Fibroblast of peridontal ligament (primary cell): Measurements from ENCODE around the gene CXorf58.
"Not testable (repeated sequence)": the region's sequence is repeated elsewhere in the genome, so short reads cannot be mapped to it uniquely, and the experiment has no call there.

ENCODE experiments used
- DNase-seq: peaks from one replicate; pipeline ENCODE4 v3.0.0-alpha.2; 2010; ENCODE audit errors: extremely low read depth

The CXorf58 gene

DNA sequence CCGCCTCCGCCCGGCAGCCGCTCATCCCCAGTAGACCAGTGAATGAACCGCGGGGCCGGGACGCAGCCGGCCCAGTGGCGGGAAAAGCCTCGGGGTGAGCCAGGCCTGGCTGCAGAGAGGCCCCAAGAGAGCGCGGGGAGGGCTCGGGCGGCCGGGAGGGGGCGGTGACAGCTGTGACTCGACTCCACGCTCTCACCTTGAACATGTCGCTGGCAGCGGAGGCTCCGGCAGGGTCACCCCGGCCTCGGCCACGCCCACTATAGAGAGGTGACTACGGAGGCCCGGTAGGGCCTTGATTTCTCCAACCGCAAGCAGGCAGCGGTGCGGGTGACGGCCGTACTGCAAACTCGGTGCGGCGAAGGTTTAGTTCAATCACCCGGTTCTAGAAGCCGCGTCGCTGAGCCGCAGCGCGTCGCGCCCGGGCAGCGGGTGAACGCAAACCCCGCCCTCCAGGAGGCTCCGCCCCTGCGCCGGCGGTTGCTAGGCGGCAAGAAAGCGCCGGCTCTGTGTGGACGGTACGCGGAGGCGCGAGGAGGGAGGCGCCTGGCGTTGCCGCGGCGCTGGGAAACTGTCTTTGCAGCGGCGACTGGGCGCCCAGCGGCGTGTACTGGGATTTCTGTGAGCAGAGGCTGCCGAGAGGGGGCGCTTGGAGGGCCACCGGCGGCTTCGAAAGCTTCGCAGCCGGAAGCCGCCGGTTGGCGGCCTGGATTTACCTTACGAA is at the start of gene CXorf58, which contains the start of gene APOO:
Gene CXorf58 (plus strand): TSS at position 509 of the 721 bp plus-strand sequence. CDS start 2,297 bp downstream, outside the sequence.
Gene APOO (minus strand): TSS at position 441 of the 721 bp plus-strand sequence. CDS start 236 bp downstream, at position 205.
- peak; percentile 87 for DNase-seq

DNA sequence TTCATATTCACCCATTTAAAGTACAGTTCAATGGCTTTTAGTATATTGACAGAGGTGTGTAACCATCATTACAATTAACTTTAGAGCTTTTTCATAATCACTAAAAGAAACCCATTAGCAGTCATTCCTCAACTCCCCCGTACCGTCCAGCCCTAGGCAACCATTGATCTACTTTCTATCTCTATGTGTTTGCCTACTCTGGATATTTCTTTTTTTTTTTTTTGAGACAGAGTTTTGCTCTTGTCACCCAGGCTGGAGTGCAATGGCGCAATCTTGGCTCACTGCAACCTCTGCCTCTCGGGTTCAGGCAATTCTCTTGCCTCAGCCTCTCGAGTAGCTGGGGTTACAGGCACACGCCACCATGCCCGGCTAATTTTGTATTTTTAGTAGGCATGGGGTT is 48.6 kb upstream of the CXorf58 start:
- DNase-seq: not testable (repeated sequence)

DNA sequence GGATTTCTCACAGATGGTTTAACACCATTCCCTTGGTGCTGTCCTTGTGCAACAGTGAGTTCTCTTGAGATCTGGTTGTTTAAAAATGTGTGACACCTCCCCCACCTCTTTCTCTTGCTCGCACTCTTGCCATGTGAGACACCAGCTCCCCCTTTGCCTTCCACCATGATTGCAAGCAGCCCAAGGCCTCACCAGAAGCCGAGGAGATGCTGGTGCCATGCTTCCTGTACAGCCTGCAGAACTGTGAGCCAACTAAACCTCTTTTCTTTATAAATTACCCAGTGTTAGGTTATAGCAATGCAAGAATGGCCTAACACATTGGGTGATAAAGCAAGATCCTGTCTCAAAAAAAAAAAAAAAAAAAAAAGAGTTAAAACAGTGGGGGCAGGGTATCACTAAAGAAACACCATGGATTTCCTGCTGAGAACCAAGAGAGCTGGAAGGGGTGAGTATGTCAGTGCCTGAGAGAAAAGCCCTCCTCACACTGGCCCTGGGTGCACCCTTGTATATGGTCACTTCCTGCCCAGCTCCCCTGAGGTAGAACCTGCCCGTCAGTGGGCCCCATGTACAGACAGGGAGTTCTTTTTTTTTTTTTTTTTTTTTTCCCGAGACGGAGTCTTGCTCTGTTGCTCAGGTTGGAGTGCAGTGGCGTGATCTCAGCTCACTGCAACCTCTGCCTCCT is 46.5 kb upstream of the CXorf58 start:
- no peak for DNase-seq

DNA sequence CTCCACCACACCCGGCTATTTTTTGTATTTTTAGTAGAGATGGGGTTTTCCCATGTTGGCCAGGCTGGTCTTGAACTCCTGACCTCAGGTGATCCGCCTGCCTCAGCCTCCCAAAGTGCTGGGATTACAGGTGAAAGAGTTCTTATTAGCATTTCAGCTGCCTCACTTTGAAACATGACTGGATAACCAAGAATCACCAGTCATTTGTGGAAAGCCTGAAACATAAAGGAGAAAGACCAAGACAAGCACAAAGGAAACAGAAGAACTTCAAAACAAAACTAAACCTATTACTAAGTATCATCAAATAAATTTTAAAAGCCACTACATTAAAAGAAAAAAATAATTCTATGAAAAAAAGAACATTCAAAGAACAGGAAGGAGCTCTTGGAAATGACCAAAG is 45.9 kb upstream of the CXorf58 start:
- DNase-seq: not testable (repeated sequence)

- no peak for DNase-seq
Measured at GRCh38 chrX:23864742-23865326, 43.0 kb upstream of the CXorf58 start.

DNA sequence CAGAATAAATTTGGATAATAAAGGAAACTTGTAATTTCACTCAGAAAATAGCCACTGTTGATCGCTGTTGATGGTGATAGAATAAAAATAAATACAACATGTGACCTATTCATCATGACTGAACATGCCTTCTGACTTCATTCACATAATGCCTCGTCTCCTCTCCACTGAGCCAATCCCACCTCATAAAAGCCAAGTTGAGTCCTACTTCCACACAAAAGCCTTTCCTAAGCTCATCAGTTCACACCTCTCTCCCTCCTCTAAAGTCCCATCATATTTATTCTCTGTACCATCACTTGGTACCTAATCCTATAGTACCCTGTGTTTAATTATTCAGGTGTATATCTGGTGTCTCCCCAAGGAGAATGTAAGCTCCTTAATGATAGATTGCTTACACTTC is 37.8 kb upstream of the CXorf58 start:
- DNase-seq: no peak

DNA sequence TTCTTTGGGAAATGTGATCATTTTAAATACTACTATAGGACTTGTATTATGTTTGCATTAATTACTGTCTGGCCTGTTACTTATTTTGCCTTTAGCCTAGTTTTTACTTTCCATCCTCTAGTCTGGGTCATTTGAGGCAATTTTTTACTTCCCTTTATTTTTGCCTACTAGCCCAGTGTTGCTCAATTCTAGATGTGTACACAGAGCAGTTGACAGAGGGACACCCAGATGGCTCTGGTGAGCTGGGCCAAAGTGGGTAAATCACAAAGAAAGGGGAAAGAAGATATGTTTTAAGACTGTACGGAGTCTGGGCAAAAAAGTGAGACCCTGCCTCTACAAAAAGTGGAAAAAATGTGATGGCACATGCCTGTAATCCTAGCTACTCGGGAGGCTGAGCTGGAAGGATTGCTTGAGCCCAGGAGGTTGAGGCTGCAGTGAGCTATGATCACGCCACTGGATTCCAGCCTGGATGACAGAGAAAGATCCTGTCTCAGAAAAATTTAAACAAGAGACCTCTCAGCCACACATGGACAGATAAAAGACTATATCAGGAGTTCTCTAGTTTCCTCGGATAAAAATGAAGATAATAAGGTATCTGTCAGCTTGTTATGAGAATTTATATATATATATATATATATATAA is 35.8 kb upstream of the CXorf58 start:
- DNase-seq: no peak

DNA sequence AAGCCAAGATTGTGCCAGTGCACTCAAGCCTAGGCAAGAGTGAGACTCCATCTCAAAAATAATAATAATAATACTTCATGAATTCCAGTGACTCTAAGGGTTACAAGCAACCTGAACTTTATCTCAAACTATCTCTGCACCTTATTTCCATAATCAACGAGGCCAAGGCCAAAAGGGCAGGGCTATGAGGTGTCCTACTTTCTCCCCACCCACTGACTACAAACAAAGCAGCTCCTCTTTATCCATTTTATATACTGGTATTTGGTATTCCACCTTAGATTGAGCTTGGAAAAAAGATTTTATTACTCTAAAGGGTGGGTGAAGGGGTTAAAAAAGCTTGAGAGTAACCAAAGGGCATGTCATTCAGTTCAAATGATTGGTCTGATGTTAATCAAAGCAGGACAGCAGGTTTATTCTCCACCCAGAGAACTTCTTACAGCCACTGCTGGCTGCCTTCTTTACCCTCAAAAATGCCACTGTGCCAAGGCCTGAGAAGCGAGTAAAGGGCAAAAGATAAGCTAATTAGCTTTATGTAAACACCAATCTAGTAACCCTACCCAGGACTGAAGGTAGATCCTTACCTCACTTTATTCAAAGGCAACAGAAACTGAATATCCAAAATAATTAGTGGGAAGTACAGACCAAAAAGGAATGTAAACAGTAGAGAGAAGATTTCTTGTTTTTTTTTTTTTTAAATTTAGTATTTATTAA is 28.3 kb upstream of the CXorf58 start:
- DNase-seq: no peak

DNA sequence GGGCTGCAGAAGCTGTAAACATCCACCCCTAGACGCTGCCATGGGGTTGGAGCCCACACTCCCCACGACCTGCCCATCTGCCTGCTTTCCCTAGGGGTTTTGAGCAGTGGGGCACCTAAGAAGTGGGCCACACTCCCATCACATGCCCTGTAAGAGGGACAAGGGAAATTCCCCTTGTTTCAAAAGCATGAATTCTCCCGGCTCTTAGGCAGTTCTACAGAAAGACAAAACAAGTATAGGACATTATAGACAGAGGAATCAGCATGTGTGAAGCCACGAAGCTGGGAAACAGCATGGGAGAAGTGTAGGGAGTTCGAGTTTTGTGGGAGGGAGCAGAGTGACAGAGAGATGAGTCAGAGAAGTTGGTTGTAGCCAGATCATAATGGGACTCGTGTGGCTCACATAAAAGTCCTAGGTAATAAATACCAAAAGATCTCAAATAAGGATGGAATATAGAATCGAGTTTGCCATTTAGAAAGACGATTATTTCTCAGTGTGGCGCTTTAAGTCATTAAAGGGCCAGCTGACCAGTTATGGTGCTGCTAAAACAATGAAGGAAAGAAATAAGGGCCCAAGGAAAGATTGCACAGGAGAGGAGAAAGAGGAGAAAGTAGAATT is 24.0 kb upstream of the CXorf58 start:
- peak; percentile 74 for DNase-seq

- no peak for DNase-seq
Measured at GRCh38 chrX:23884427-23885024, 23.3 kb upstream of the CXorf58 start.

GRCh38 chrX:23885803-23886202 is 22.0 kb upstream of the CXorf58 start:
- DNase-seq: no peak

DNA sequence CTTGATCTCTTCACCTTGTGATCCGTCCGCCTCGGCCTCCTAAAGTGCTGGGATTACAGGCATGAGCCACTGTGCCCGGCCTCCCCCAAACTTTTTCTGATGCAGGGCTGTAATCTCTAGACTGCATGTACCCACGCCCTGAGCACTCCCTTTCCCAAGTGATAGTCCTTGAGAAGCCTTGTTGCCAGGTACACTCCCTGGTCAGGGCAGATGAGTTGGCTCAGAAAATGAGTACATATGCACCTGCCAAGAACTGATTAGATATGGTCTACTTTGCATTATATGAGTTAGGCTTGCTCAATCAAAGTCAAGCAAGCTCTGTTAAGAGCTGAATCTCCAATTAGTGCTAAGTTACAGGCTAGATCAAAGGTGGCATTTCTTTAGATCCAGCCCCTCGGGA is 20.4 kb upstream of the CXorf58 start:
- DNase-seq: no peak

- DNase-seq: no peak
Measured at GRCh38 chrX:23887918-23888317, 19.9 kb upstream of the CXorf58 start.

DNA sequence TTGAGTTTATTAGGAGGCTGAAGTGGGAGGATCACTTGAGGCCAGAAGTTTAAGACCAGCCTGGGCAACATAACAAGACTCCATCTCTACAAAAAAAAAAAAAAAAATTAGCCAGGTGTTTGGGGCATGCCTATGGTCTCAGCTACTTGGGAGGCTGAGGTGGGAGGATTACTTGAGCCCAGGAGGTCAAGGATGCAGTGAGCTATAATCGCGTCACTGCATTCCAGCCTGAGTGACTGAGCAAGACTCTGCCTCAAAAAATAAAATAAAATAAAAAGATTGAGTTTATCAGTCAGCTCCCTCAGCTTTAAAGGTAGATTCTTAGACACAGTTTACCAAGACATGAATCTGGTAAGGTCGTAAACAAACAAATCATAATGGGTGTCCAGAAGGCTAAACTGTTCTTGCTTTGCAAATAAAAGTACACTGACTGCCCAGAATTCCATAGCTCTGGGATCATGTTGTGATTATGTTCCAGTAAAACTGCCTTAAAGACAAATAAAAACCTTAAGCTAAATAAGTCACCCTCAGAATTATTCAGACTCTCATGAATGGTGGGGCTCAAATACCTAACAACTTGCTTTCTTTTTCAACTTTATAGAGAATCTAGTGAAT is 18.8 kb upstream of the CXorf58 start:
- DNase-seq: peak; percentile 45

DNA sequence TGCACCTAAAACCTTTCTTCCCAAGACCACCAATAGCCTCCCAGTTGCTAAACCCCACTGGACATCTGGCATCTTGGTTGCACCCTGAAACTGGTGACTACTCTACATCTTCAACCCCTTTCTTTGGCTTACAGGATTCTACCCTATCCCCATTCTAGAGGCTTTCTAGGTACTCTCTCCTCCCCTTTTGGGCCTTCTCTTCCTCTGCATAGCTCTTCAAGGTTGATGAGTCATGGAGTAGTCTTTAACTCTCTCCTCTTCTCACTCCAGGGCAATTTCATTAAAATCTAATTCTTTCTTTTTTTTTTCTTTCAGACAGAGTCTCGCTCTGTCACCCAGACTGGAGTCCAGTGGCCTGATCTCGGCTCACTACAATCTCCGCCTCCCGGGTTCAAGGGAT is 16.9 kb upstream of the CXorf58 start:
- DNase-seq: no peak

- DNase-seq: not testable (repeated sequence)
Measured at GRCh38 chrX:23894993-23895392, 12.8 kb upstream of the CXorf58 start.

- not testable (repeated sequence) for DNase-seq
Measured at GRCh38 chrX:23896539-23896938, 11.3 kb upstream of the CXorf58 start.

DNA sequence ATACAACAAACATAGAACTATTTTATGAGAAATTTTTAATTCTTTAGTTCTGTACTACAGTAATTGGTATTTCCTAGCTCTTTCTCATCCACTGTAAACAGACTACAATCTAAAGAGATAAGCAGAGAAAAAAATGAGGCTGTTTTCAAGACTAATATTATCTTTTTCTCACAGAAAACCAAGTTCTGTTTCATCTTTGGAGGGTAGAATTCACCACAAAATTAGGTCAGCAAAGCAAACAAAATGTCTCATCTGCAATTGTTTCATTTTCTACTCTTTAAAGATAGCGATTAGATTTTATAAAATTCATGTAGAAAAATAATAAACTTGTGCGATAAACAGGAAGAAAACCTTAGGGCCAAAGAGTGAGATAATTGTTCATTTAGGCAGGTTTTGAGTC is 10.8 kb upstream of the CXorf58 start:
- no peak for DNase-seq

DNA sequence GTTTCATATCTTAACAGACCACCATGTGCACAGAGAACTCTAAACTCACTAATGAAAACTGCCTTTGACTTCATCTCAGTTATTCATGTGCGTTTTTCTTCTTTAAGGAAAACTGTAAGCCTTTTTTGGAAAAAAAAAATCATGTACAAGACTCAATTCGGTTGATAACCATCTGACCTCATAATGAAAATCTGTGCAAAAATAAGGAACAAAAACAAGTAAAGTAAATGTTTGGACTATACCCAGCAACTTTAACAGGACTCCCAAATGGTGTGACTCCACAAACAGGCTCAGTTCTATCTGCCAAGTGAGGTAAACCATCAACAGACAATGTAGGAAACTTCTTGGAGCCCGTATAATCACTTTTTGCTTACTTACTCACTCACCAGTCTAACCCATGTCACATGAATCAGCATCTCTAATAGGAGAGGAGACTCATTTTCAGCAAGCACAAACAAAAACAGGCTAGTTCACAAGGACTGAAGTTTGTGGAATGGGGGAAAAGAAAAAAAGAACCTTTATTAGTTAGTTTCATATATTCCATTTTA is 9.3 kb upstream of the CXorf58 start:
- DNase-seq: no peak

- DNase-seq: no peak
Measured at GRCh38 chrX:23900220-23900797, 7.5 kb upstream of the CXorf58 start.
